ENCODE results near the gene MED25. TPM values are rescaled to one million over a fixed set of nuclear protein-coding genes. Genes with fewer than 3 reads are reported as not detected.

Gene MED25
- polyA plus RNA-seq, 1 of the 3 experiments (the other 2 are of a cell fraction): 30.2 TPM

- DNase-seq: no peak
- H3K36me3 ChIP-seq (replicated peaks in 1 of 2; ENCODE audit: control insufficient read depth in 1 of 2, insufficient read depth in 2 of 2, low read length in 1 of 2): peaks cover 6 to 23% of the 10 kb centered on the region in 2 experiments
- H4K20me1 ChIP-seq (ENCODE audit: insufficient read depth): no peaks in the 10 kb centered on the region
- TF ChIP-seq FOSL2 (IDR thresholded peaks at IDR 0.05; ENCODE audit: borderline replicate concordance, low read depth): no peak
- no peak for TF ChIP-seq TEAD4 (IDR thresholded peaks at IDR 0.05; ENCODE audit: borderline replicate concordance, insufficient read depth)
- TF ChIP-seq FOXJ3 (CRISPR knock-in tag; IDR thresholded peaks at IDR 0.05): no peak
- TF ChIP-seq YY1 (IDR thresholded peaks at IDR 0.05; ENCODE audit: low read depth): no peak
- TF ChIP-seq EZH2phosphoT487 (IDR thresholded peaks at IDR 0.05; ENCODE audit: borderline replicate concordance, low read depth): no peak
- TF ChIP-seq RFX5 (IDR thresholded peaks at IDR 0.05; ENCODE audit: low read length): 0 out of 2 replicates have a peak, but pooled peaks have one; percentile 7
- peak; percentile 29; the same call in 1 of the 2 replicates for TF ChIP-seq GATA2 (CRISPR knock-in tag; IDR thresholded peaks at IDR 0.05)
- H3K27ac ChIP-seq (ENCODE audit: low read depth in 2 of 2, low read length in 1 of 2): peak overlapping the region; percentile 67 to 98
- no peaks in the 10 kb centered on the region for H3K9me3 ChIP-seq
- CTCF ChIA-PET: no interaction called here
- peak overlapping the region; percentile 85 for H3K4me2 ChIP-seq
- WGBS (ENCODE audit: low lambda C conversion rate): 77% methylated on average over 7 of the region's 15 CpGs
- H3K9me2 ChIP-seq: no peaks in the 10 kb centered on the region
- peak overlapping the region; percentile 48 for H3K9ac ChIP-seq
- H3K27me3 ChIP-seq (ENCODE audit: insufficient read depth): no peaks in the 10 kb centered on the region
- H2AFZ ChIP-seq (ENCODE audit: low read depth): no peak overlapping the region
- H3K4me3 ChIP-seq (ENCODE audit: low read depth in 2 of 2, low read length in 1 of 2): peak overlapping the region; percentile 53 to 63
- peaks cover 47% of the 10 kb centered on the region for H3K79me2 ChIP-seq (ENCODE audit: insufficient read depth)
- POLR2A ChIA-PET: interaction anchor here (1.7 kb wide), 1 partner anchor 57 kb away, joined by 6 read pairs; the partner anchor contains the start of gene FUZ
- H3F3A ChIP-seq (replicated peaks; ENCODE audit: insufficient read depth): peaks cover 21% of the 10 kb centered on the region
- H3K4me1 ChIP-seq (ENCODE audit: control insufficient read depth in 1 of 2, insufficient read depth in 2 of 2, low read depth in 1 of 2, low read length in 1 of 2): peaks cover 27 to 47% of the 10 kb centered on the region in 2 experiments
Measured at GRCh38 chr19:49870309-49870901, 52.3 kb downstream of the MED25 start.

- Histone ChIP-seq H4K20me1 (ENCODE audit: insufficient read depth) (no peaks in the 10 kb centered on the region), H3K4me3 (ENCODE audit: low read depth in 2 of 2, low read length in 1 of 2) (no peak overlapping the region), H3K9me3 (no peaks in the 10 kb centered on the region), H3K79me2 (ENCODE audit: insufficient read depth) (peaks cover 45% of the 10 kb centered on the region), H2AFZ (ENCODE audit: low read depth) (no peak overlapping the region), H3K4me2 (no peak overlapping the region), H3F3A (replicated peaks; ENCODE audit: insufficient read depth) (peaks cover 17% of the 10 kb centered on the region), H3K9me2 (no peaks in the 10 kb centered on the region), H3K27me3 (ENCODE audit: insufficient read depth) (no peaks in the 10 kb centered on the region), H3K4me1 (ENCODE audit: control insufficient read depth in 1 of 2, insufficient read depth in 2 of 2, low read depth in 1 of 2, low read length in 1 of 2) (peaks cover 19 to 42% of the 10 kb centered on the region in 2 experiments), H3K27ac (ENCODE audit: low read depth in 2 of 2, low read length in 1 of 2) (peak overlapping the region in 1 of 2 experiments; percentile 98; a peak in 2 of 4 replicates), H3K36me3 (replicated peaks in 1 of 2; ENCODE audit: control insufficient read depth in 1 of 2, insufficient read depth in 2 of 2, low read length in 1 of 2) (peaks cover 6 to 23% of the 10 kb centered on the region in 2 experiments), H3K9ac (no peak overlapping the region)
- POLR2A ChIA-PET: no interaction called here
- CTCF ChIA-PET: interaction anchor here (1.0 kb wide), 1 partner anchor 481 kb away, joined by 3 read pairs; no protein-coding TSS in a partner anchor
- TF ChIP-seq SMC3 (IDR thresholded peaks at IDR 0.05; ENCODE audit: low read depth, low read length): no peak
- no peak for TF ChIP-seq NRF1 (IDR thresholded peaks at IDR 0.05; ENCODE audit: low read depth, low read length)
- no peak for TF ChIP-seq GABPA (IDR thresholded peaks at IDR 0.05; ENCODE audit: low read depth)
- no peak for TF ChIP-seq ELF1 (IDR thresholded peaks at IDR 0.05)
- no peak for TF ChIP-seq FOXM1 (IDR thresholded peaks at IDR 0.05; ENCODE audit: low read depth)
- no peak for TF ChIP-seq ZBTB33 (IDR thresholded peaks at IDR 0.05; ENCODE audit: borderline replicate concordance, low read depth)
- no peak for TF ChIP-seq CTCF (IDR thresholded peaks at IDR 0.05)
- TF ChIP-seq EP300 (IDR thresholded peaks at IDR 0.05; ENCODE audit: borderline replicate concordance in 1 of 2, low read depth in 1 of 2, low read length in 1 of 2): no peak
- TF ChIP-seq JUND (IDR thresholded peaks at IDR 0.05): no peak
- TF ChIP-seq FOSL2 (IDR thresholded peaks at IDR 0.05; ENCODE audit: borderline replicate concordance, low read depth): no peak
- no peak for TF ChIP-seq FOXJ3 (CRISPR knock-in tag; IDR thresholded peaks at IDR 0.05)
- no peak for TF ChIP-seq RXRA (IDR thresholded peaks at IDR 0.05; ENCODE audit: borderline replicate concordance, low read depth)
- no peak for DNase-seq
- WGBS (ENCODE audit: low lambda C conversion rate): 91% methylated on average over 12 of the region's 17 CpGs
Measured at GRCh38 chr19:49871349-49871985, 53.4 kb downstream of the MED25 start.
